Panc1 (cell line): Measurements from ENCODE around the gene SHLD1.

Experiments used
- CTCF ChIP-seq: fragments of 450-650 bp; IDR thresholded peaks from 2 replicates; pipeline ENCODE4 v1.5.1; 2017; ENCODE audit warnings: mild to moderate bottlenecking
- POLR2AphosphoS5 ChIP-seq: IDR thresholded peaks from 2 replicates; pipeline ENCODE4 v1.6.1; 2012; ENCODE audit warnings: mild to moderate bottlenecking, low read depth, low read length, moderate library complexity
- REST ChIP-seq, 2 experiments: IDR thresholded peaks; 2 replicates each; pipeline ENCODE4 v1.6.1; 2011 to 2012; ENCODE audit warnings: low read depth in 2 of 2, control low read depth in 1 of 2, low read length in 1 of 2, mild to moderate bottlenecking in 1 of 2, moderate library complexity in 1 of 2; ENCODE audit not compliant: insufficient read depth in 1 of 2
- SIN3A ChIP-seq: IDR thresholded peaks from 2 replicates; pipeline ENCODE4 v1.6.1; 2012; ENCODE audit warnings: low read depth, mild to moderate bottlenecking, low read length, moderate library complexity, borderline replicate concordance; ENCODE audit not compliant: insufficient read depth
- TCF7L2 ChIP-seq: IDR thresholded peaks from 2 replicates; pipeline ENCODE4 v1.6.1; 2011; ENCODE audit warnings: mild to moderate bottlenecking, low read depth, low read length, inconsistent platforms

- no peak for TF ChIP-seq CTCF
- no peak for TF ChIP-seq POLR2AphosphoS5
- TF ChIP-seq REST (IDR thresholded peaks at IDR 0.05; ENCODE audit: insufficient read depth in 1 of 2, low read depth in 2 of 2, low read length in 1 of 2) = no peak
- no peak for TF ChIP-seq SIN3A
- TF ChIP-seq TCF7L2 = no peak
Observed at GRCh38 chr20:5748246-5748645, 2.0 kb upstream of the SHLD1 start.
